Upper lobe of left lung (tissue), 4 donors: ENCODE results near the gene APOA4.

Source experiments
- CTCF ChIP-seq, 6 experiments: fragments of 450-650 bp in 4 of 6; fragments of 200-600 bp in 2 of 6; sonication (generic) in 2 of 6; IDR thresholded peaks; one replicate each; pipeline ENCODE4 v1.5.1; 2016 to 2019; ENCODE audit warnings: antibody characterized with exemption in 6 of 6
- EP300 ChIP-seq, 4 donors: sonication (generic); formaldehyde crosslinking; IDR thresholded peaks; one replicate each; pipeline ENCODE4 v1.5.1; 2017; ENCODE audit warnings: antibody characterized with exemption in 4 of 4, control low read depth in 2 of 4
- POLR2A ChIP-seq, 4 donors: fragments of 450-650 bp; IDR thresholded peaks; one replicate each; pipeline ENCODE4 v1.5.1; 2016 to 2017; ENCODE audit warnings: antibody characterized with exemption in 4 of 4, mild to moderate bottlenecking in 2 of 4
- POLR2AphosphoS5 ChIP-seq, 2 donors: sonication (generic); formaldehyde crosslinking; IDR thresholded peaks; one replicate each; pipeline ENCODE4 v1.5.1; 2017; ENCODE audit warnings: antibody characterized with exemption in 2 of 2

GRCh38 chr11:116831790-116832349 lies 8.8 kb upstream of the APOA4 start:
- TF ChIP-seq CTCF (IDR thresholded peaks at IDR 0.05) (no peak), POLR2A (IDR thresholded peaks at IDR 0.05) (no peak), POLR2AphosphoS5 (IDR thresholded peaks at IDR 0.05) (no peak), EP300 (IDR thresholded peaks at IDR 0.05) (no peak)
